Stomach (tissue), 4 donors: ENCODE measurements around the gene SELENOV.

Experiments
- EP300 ChIP-seq: sonication (generic); formaldehyde crosslinking; IDR thresholded peaks from one replicate; pipeline ENCODE4 v1.6.1; 2017; ENCODE audit warnings: antibody characterized with exemption
- POLR2A ChIP-seq, 4 donors: fragments of 450-650 bp; IDR thresholded peaks; one replicate each; pipeline ENCODE4 v1.6.1; 2016; ENCODE audit warnings: antibody characterized with exemption in 4 of 4, control low read depth in 2 of 4, mild to moderate bottlenecking in 1 of 4, moderate library complexity in 1 of 4
- POLR2AphosphoS5 ChIP-seq, 3 donors: sonication (generic); formaldehyde crosslinking; IDR thresholded peaks; one replicate each; pipeline ENCODE4 v1.6.1; 2016; ENCODE audit warnings: antibody characterized with exemption in 3 of 3
- TF ChIP-seq, protein P1 (sequence below), 7 experiments: fragments of 450-650 bp in 4 of 7; fragments of 200-600 bp in 3 of 7; sonication (generic) in 3 of 7; IDR thresholded peaks; one replicate each; pipeline ENCODE4 v1.5.1; 2016 to 2019; ENCODE audit warnings: antibody characterized with exemption in 7 of 7, control low read depth in 2 of 7, mild to moderate bottlenecking in 1 of 7

DNA sequence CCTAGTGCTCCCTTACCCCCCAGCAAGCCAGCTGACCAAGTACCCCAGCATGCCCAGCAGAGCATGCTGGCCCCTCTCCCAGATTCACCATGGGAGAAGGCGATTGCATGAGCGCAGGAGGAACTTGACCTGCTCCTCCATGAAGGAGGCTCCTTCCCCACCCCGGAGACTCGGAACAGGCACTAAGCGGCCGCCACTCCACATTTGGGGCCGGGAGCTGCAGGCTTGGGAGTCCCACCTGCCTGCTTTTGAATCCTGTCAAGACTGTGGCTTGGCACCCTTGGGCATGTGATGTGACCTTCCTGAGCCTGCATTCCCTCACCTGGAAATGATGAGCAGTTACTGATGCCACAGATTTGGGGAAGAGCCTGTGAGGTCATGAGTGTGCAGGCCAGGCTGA lies 47.0 kb upstream of the SELENOV start:
- TF ChIP-seq, protein P1, sequence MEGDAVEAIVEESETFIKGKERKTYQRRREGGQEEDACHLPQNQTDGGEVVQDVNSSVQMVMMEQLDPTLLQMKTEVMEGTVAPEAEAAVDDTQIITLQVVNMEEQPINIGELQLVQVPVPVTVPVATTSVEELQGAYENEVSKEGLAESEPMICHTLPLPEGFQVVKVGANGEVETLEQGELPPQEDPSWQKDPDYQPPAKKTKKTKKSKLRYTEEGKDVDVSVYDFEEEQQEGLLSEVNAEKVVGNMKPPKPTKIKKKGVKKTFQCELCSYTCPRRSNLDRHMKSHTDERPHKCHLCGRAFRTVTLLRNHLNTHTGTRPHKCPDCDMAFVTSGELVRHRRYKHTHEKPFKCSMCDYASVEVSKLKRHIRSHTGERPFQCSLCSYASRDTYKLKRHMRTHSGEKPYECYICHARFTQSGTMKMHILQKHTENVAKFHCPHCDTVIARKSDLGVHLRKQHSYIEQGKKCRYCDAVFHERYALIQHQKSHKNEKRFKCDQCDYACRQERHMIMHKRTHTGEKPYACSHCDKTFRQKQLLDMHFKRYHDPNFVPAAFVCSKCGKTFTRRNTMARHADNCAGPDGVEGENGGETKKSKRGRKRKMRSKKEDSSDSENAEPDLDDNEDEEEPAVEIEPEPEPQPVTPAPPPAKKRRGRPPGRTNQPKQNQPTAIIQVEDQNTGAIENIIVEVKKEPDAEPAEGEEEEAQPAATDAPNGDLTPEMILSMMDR (IDR thresholded peaks at IDR 0.05): no peak
- TF ChIP-seq POLR2A (IDR thresholded peaks at IDR 0.05) (no peak), POLR2AphosphoS5 (IDR thresholded peaks at IDR 0.05) (no peak), EP300 (no peak)
